SK-N-MC (cell line): Measurements from ENCODE around the gene CD28.

Source experiments
- EZH2 ChIP-seq: fragments of 200-600 bp; sonication (generic); IDR thresholded peaks from one replicate; pipeline ENCODE4 v1.6.1; 2017; ENCODE audit warnings: antibody characterized with exemption
- FOXP2 ChIP-seq: optimal IDR thresholded peaks from 2 replicates; pipeline ENCODE3; 2011; ENCODE audit warnings: mild to moderate bottlenecking, moderate library complexity; ENCODE audit not compliant: insufficient read depth; ENCODE audit errors: extremely low read length, control extremely low read depth
- POLR2AphosphoS5 ChIP-seq: IDR thresholded peaks from 2 replicates; pipeline ENCODE4 v1.6.1; 2012; ENCODE audit warnings: mild to moderate bottlenecking, low read depth, low read length, borderline replicate concordance

- TF ChIP-seq POLR2AphosphoS5 (no peak), EZH2 (no peak), FOXP2 (no peak)
Measured at GRCh38 chr2:203704430-203704829, 2.0 kb upstream of the CD28 start.
